ENCODE data around the gene GDPD5.

- TF ChIP-seq POLR2AphosphoS5 (IDR thresholded peaks at IDR 0.05) (no peak), POLR2A (IDR thresholded peaks at IDR 0.05) (no peak)
These were observed 111.9 kb downstream of the GDPD5 start for GRCh38 chr11:75413864-75414263.

Data from stomach (tissue), 4 donors.